ENCODE results near the gene SLU7. TPM values are rescaled to one million over a fixed set of nuclear protein-coding genes. Genes with fewer than 3 reads are reported as not detected.
A peak's percentile ranks its signal among the peaks of the same experiment; 100 is the strongest.
"Not testable (repeated sequence)": the region's sequence is repeated elsewhere in the genome, so short reads cannot be mapped to it uniquely, and the experiment has no call there.

SLU7 gene
- total RNA-seq, 2 donors from 2014 or later = 38.9 to 46.2 TPM

DNA sequence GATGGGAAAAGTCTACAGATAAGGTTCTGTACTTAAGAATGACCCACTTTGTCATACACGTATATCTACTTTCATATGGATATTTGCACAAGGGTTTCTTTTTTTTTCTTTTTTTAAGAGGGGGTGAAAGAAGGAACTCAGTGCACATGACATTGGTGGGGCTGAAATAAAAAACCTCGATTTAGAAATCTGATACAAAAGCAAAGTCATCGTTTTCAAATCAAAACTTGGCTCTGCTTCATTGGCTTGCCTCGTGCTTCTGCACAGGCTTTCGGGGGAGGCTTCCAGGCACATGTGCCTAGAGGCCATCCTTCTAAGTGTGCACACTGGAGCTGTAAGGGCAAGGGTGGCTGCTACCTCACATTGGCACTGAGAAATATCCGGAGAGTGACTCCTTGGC lies 33.9 kb upstream of the SLU7 start:
- DNase-seq (no peak), ATAC-seq (no peak)
- intact Hi-C loops (cut with DNase I) = no loop called here

DNA sequence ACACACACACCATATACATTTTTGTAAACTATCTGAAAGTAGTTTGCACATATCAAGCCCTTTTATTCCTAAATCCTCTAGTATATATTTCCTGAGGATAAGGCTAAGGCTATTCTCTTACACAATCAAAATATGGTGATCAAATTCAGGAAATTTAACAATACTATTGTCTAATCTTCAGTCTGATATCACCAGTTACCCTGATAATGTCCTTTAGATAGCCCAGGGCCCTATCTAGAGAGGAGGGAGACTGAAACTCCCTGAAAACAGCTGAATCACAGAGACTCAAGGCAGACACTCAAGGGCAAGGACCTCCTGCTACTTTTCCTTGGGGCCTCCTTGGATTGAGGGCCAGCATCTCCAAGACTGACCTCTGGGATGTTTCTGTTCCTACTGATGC lies 33.2 kb upstream of the SLU7 start:
- intact Hi-C loops (cut with DNase I) = no loop called here
- no peak for DNase-seq
- no peak for ATAC-seq

DNA sequence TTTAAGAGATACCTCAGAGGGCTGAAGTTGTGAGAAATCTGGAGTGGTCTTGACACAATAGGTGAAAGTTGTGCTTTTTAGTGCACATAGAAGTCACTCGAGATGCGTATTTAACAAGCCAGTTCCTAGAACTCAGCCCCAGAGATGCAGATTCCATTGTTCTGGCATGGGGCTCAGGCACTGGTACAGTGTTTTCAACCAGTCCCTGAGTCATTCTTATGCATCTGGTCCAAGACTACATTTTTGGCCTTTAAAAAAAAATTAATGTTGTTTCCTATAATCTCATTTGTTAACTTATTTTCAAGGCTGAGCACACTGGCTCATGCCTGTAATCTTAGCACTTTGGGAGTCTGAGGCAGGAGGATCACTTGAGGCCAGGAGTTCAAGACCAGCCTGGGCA lies 32.4 kb upstream of the SLU7 start:
- intact Hi-C loops (cut with DNase I) = no loop called here
- DNase-seq = no peak
- no peak for ATAC-seq

DNA sequence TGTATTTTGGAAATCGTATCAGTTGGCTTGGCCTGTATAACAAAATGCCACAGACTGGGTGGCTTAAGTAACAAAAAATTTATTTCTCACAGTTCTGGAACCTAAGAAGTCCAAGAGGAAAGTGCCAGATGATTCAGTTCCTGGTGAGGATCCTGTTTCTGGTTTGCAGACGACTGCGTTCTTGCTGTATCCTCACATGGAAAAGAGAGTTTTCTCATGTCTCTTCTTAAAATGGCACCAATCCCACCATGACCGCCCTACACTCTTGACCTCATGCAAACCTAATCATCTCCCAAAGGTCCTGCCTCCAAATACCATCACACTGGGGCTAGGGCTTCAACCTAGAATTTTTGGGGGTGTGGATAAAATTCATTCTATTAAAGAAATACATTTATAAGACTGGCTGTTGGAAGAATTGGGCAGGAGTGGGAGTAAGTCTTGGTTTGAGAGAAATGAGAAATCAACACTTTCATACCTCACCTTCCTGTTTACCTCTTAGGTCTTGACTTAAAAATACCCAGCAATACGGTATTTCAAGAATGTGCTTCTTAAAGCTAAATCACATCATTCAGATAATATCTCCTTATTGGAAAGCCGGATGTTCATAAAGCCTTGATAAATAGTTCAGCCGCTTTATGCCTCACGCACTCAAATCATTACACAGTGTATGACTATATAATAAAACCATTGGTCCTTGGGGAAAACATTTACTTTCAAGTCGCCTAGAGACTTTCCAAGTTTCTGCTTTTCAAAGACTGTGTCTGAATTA lies 31.5 kb upstream of the SLU7 start:
- no peak for ATAC-seq
- DNase-seq = no peak
- intact Hi-C loops (cut with DNase I) = no loop called here

DNA sequence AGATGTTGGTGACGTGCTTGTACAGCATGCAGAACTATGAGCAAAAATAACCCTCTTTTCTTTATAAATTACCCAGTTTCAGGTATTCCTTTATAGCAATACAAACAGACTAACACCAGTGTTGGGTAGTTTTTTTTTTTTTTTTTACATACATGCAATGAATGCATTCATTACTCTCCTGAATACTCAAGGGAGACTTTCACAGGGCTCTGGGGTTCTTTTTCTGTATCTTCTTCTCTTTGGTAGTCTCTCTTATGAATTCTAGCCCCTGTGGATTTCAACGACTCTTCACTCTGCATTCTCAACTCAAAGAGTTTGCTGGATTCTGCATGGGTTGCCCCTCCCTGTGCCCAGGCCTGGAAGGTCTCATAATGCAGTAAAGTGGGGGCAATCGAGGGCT lies 30.6 kb upstream of the SLU7 start:
- ATAC-seq (no peak), DNase-seq (no peak)
- intact Hi-C loops (cut with DNase I) = no loop called here

DNA sequence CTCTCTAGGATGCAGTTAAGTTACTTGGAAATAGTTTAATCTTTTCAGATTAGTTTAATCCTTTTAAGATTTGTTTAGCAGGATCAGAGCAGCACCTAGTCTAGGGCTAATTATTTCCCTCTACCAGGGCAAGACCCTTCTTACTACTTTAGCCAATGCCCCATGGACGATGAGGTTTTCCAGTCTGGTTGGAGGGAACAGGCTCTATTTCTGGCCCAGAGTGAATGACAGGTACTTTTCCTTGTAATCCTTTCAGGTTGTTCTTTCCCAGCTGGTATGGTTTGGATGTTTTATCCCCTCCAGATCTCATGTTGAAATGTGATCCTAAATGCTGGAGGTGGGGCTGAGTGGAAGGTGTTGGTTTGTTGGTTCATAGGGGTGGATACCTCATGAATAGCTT lies 30.0 kb upstream of the SLU7 start:
- intact Hi-C loops (cut with DNase I) = no loop called here
- ATAC-seq (no peak), DNase-seq (no peak)

DNA sequence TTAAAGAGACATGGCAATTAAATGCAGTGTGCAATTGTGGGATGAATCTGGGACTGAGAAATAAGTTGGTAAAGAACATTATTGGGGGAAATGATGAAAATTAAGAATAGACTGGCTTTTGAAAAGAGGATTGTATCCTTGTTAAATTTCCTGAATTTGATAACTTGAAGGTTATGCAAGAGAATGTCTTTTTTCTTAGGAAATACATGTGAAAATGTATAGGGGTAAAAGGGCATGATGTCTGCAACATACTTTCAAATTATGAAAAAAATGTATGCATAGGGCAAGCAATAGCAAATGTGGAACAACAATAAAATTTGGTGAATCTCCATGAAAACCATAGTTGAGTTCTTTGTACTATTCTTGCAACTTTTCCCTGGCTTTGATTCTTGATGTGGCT lies 26.9 kb upstream of the SLU7 start:
- intact Hi-C loops (cut with DNase I) = no loop called here
- DNase-seq (no peak), ATAC-seq (no peak)

DNA sequence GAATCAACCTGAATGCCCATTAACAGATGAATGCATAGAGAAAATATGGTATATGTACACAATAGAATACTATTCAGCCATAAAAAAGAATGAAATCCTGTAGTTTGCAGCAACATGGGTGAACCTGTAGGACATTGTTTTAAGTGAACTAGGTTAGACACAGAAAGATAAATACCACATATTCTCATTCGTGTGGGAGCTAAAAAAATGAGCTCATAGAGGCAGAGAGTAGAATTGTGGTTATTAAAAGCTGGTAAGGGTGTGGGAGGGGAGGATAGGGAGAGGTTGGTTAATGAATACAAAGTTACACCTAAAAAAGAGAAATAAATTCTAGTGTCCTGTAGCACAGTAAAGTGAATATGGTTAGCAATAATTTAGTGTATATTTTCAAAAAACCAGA lies 26.3 kb upstream of the SLU7 start:
- DNase-seq (no peak), ATAC-seq (no peak)
- intact Hi-C loops (cut with DNase I) = no loop called here

DNA sequence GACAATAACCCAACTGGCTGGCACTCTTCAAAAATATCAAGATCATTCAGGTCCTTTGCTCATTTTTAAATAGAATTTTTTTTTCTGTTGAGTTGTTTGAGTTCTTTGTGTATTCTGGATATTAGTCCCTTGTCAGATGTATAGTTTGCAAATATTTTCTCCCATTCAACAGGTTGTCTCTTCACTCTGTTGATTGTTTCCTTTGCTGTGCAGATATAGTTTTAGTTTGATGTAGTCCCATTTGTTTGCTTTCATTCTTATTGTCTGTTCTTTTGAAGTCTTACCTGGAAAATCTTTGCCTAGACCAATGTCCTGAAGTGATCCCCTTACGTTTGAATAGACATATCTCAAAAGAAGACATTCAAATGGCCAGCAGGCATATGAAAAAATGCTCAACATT lies 25.5 kb upstream of the SLU7 start:
- DNase-seq (no peak), ATAC-seq (no peak)
- intact Hi-C loops (cut with DNase I) = no loop called here

DNA sequence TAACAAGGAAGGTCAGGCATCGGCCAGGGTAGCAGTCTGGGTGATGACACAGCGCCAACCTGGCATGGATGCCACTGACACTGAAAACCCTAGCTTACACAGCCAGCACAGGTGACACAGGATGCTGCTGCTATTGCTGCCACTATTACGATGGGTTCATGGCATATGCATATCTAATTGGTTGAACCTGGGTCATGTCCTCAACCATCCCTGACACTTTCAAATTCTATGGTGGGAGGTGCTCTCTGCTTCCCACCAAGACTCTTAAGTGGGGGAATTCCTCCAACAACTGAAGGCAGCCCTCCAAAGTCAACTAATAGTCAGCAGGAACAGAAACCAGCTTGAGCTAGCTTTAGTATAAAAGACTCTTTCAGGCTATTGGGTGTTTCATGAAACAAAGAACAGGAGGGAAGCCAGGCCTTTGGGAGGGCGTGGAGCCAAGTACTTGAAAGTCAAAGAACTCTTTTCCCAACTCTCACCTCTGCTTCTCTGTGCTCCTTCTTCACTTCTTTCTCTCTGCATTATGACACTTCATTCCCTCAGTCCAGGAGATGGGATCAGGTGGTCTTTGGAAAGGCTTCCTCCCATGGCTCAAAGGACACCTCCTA lies 24.0 kb upstream of the SLU7 start:
- no peak for DNase-seq
- intact Hi-C loops (cut with DNase I) = no loop called here
- ATAC-seq = no peak

DNA sequence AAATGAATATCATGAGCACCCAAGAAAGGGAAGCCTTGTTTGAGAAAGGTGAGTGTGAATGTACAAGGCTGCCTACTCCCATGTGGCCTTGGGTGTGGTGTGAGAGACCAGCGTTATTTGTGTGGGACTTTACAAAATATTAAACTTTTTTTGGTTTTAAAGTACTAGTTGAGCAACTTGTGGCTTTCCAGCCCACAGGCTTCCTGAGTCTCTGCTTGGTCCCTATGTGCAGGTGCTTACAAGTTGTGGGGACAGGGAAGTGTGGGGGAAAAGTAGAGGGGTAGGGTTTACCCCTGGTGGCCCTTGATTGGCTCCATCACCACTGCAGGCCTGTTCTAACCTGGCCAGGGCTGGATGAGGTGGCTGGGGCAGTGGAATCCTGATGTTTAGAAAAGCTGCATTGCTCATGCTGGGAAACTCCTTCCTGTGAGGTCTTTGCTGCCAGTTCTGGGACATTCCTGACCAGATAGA lies 22.5 kb upstream of the SLU7 start:
- intact Hi-C loops (cut with DNase I) = no loop called here
- no peak for DNase-seq

DNA sequence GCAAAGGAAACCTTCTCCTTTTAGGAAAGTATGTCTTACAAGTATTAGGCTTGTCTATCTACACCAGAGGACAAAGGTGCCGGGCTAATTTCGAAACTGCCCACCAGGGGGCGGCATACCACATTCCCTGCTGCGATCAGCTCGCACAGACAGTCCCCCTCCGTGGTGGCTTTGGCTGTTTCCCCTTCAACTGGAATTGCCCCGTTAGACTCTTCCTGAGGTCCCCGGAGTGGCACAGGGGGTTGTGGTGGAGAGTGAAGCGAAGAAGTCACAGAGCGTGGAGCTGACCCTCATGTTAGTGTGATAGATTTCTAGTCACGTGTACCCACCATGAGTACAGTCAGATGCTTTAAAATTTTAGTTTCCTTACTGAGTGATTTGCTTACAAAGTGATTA lies 20.3 kb upstream of the SLU7 start:
- DNase-seq = peak; percentile 85
- peak; percentile 94 to 96 for ATAC-seq
- intact Hi-C loops (cut with DNase I) = loop anchor here in 1 of 2 donors (10.0 kb wide), 1 partner anchor 76 kb away; no protein-coding TSS in a partner anchor

More for the DNA sequence above, 22.5 kb upstream of the SLU7 start:
- no peak for ATAC-seq

DNA sequence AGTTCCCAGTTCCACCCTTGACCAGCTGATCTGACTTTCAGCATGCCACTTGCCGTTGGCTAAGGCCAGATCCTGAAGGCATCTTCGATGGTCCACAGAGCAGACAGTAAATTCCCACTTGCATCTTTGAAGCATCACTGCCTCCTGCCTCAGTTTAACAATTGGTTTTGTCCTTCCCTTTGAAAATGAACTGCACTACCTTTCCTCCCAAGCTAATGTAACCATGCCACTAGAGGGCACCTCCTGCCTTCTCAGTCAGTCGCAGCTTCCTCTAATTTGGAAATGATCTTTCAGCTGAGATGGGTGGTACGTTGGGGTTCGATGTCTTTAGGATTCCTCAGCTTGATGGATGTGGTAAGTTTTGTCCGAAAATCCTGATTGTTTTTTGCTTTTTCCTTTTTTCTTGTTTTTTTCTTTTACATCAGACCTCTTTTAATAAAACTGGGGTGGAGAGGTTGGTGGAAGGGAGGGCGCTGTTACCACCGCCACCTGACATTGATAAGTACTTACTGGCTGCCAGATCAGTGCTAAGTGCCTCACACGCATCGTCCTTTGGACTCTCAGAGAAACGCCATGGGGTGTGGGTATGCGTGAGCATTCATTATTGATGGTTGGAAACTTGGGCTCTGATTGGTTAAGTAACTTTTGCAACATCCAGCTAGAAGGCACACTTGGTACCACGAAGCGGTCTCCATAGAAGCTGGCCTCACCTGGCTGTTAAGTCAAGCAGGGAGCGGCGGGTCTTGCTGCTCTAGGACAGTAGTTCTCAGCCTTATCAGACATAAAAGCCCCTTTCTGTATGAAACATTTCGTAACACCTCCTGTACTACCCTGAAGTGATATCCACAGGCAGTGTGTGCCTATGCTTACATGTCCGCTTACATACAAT lies 19.7 kb upstream of the SLU7 start:
- intact Hi-C loops (cut with DNase I) = loop anchor here in 1 of 2 donors (10.0 kb wide), 1 partner anchor 76 kb away; no protein-coding TSS in a partner anchor
- peak; percentile 83 to 87 for ATAC-seq
- DNase-seq = peak; percentile 41

DNA sequence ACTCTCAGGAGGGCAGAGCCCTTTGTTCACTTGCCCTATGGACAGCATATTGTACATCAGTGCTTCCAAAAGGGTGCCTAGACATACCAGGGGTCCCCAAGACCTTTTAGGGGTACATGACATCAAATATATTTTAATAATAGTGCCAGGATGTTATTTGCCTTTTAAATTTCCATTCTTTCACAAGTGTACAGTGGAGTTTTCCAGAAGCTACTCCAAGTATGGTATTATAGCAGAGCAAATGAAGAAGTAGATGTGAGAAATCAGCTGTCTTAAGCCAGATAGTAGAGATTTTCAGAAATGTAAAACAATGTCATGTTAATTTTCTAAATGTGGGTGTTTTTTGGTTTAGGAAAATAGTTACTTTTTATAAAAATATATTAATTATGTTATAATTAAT lies 18.4 kb upstream of the SLU7 start:
- DNase-seq = no peak
- no peak for ATAC-seq
- intact Hi-C loops (cut with DNase I) = loop anchor here in 1 of 2 donors (10.0 kb wide), 1 partner anchor 78 kb away; no protein-coding TSS in a partner anchor

DNA sequence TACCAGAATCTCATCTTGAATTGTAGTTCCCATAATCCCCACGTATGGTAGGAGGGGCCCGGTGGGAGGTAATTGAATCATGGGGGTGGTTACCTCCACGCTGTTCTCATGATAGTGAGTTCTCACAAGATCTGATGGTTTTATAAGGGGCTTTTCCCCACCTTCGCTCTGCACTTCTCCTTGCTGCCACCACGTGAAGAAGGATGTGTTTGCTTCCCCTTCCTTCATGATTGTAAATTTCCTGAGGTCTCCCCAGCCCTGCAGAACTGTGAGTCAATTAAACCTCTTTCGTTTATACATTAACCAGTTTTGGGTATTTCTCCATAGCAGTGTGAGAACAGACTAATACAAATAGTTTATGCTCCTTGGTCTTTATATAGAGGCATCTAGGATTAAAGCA lies 17.8 kb upstream of the SLU7 start:
- intact Hi-C loops (cut with DNase I) = loop anchor here in 1 of 2 donors (10.0 kb wide), 1 partner anchor 78 kb away; no protein-coding TSS in a partner anchor
- ATAC-seq, DNase-seq: not testable (repeated sequence)

DNA sequence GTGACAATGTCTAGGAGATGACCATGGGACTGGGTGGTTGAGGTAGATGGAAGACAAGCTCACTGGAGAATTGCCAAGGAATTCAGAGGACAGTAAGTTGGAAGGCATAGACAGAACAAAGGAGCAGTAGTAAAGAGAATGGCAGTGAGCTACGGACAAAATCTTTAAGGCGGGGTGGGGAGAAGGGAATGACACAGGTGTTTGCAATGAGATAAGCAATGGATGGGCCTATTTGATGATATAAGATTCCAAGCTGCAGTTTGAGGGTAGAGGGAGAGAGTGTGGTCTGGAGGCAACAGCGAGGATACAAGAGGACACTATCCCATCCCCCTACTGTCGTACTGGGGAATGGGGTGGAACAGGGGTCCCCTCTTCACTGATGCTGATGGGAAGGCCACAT lies 17.1 kb upstream of the SLU7 start:
- intact Hi-C loops (cut with DNase I) = loop anchor here in 1 of 2 donors (10.0 kb wide), 1 partner anchor 79 kb away; no protein-coding TSS in a partner anchor
- ATAC-seq = no peak

DNA sequence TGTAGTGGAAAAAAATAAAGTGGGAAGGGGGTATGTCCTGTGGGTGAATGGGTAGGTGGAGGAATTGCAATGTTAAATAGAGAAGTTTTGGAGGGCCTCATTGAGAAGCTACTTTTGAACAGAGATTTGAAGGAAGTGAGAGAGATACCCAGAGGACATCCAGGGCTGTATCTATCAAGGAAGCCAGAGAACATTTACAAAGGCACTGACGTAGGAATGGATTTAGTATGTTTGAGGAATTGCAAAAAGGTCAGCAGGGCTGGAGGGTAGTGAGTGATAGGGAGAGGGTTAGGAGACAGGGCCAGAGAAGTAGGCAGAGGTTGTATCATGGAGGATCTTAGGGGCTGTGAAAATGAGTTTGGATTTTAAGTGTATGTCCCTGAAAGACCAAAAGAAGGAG lies 16.7 kb upstream of the SLU7 start:
- intact Hi-C loops (cut with DNase I) = loop anchor here in 1 of 2 donors (10.0 kb wide), 1 partner anchor 79 kb away; no protein-coding TSS in a partner anchor
- no peak for ATAC-seq
- no peak for DNase-seq

More for the DNA sequence above, 17.1 kb upstream of the SLU7 start:
- DNase-seq = no peak

DNA sequence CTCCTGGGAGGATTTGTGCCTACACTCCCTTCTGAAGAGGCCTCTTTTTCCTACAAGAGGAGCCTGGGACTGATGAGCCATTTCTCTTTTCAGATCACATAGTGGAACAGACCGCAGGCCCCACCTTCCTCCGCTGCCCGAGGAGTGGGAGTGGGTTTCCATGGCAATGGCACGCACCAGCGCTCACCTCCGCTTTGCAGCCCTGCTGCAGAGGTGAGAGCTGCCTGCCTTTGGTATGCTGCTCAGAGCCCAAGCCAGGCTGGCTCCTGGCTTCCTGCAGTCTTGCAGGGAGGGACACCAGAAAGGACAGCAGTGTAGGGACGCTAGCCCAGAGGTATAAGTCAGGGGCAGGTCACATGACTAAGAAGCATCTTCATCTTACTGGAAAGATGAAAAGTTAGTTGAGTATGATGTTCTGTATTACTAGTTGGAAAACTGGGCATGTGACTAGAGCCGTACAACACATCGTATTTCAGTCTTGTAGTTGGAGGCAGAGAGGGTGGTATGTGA lies 15.2 kb upstream of the SLU7 start:
- DNase-seq = no peak
- peak in 1 of 2 donors; percentile 25 for ATAC-seq
- intact Hi-C loops (cut with DNase I) = loop anchor here in 1 of 2 donors (10.0 kb wide), 1 partner anchor 81 kb away; no protein-coding TSS in a partner anchor

DNA sequence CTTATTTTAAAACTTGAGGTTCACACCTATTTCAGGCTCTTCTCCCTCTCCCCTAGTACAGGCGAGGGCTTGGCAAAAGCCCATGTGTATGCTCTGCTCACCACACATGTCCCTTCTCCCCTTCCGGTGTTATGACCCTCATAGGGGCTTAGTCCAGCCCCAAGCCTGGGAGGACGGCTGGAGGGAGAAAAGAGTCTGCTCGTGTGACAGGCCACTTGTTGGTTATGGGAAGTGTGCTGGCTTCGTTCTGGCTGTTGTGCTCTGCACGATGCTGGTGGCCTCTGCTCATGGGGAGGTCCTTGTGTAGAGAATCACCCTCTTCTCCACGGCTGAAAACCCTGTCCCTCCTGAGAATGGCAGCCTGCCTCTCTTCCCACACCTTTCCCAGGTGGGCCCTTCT lies 13.9 kb upstream of the SLU7 start:
- DNase-seq = no peak
- no peak for ATAC-seq
- intact Hi-C loops (cut with DNase I) = loop anchor here in 1 of 2 donors (10.0 kb wide), 1 partner anchor 82 kb away; no protein-coding TSS in a partner anchor
